ENCODE measurements around the gene NECAB2.

DNA sequence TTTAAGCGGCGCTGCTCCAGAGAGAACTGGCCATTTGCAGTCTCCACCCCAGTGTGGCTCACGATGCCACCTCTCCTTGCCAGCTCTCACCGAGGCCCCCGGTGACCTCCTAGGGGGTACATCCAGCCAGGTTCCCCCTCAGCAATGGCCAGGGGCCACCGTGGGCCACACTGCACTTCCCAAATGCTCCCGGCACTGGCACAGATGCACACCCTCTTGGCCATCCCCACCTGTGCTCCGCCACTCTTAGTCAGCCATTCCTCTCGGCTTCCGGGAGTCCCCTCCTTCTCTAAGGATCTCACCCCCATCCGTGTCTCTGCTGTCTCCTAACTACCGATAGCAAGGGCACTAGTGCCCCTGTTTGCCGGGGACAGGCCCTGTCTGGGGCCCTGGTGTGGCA, 43.4 kb upstream of the NECAB2 start:
- TF ChIP-seq, protein P1, sequence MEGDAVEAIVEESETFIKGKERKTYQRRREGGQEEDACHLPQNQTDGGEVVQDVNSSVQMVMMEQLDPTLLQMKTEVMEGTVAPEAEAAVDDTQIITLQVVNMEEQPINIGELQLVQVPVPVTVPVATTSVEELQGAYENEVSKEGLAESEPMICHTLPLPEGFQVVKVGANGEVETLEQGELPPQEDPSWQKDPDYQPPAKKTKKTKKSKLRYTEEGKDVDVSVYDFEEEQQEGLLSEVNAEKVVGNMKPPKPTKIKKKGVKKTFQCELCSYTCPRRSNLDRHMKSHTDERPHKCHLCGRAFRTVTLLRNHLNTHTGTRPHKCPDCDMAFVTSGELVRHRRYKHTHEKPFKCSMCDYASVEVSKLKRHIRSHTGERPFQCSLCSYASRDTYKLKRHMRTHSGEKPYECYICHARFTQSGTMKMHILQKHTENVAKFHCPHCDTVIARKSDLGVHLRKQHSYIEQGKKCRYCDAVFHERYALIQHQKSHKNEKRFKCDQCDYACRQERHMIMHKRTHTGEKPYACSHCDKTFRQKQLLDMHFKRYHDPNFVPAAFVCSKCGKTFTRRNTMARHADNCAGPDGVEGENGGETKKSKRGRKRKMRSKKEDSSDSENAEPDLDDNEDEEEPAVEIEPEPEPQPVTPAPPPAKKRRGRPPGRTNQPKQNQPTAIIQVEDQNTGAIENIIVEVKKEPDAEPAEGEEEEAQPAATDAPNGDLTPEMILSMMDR (IDR thresholded peaks at IDR 0.05) = no peak
- no peak for TF ChIP-seq POLR2A (IDR thresholded peaks at IDR 0.05)
- no peak for TF ChIP-seq POLR2AphosphoS5 (IDR thresholded peaks at IDR 0.05; ENCODE audit: insufficient read depth in 1 of 2, low read depth in 1 of 2)

Measured in vagina (tissue), 2 donors.